ENCODE results near the gene KDM4F. TPM values are rescaled to one million over a fixed set of nuclear protein-coding genes. Genes with fewer than 3 reads are reported as not detected.

Gene KDM4F
- total and polyA plus RNA-seq, 2 of the 8 experiments (the other 6 are each of a cell fraction or from before 2014, with no cell fraction given) = not detected

DNA sequence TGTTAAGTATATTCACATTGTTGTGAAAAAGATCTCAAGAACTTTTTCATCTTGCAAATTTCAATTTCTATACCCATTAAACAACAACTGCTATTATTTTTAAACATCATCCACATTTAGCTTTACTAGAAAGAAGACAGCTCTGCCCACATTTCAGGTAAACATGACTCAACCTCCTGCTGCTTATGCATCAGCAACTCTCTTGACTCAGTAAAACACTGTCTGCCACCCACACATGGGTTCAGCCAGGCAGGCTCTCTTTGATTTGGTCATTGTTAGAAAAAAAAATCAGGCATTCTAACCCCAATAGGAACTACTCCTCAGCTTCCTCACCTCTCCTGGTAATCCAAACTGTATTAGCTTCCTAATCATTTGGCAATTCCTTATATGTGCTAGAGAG lies 35.3 kb downstream of the KDM4F start:
- Histone ChIP-seq H4K8ac (ENCODE audit: extremely low read depth, insufficient read depth, low read length) (no peak overlapping the region), H2BK5ac (ENCODE audit: low read depth, low read length) (no peak overlapping the region), H3K18ac (ENCODE audit: extremely low read depth, low read length) (no peak overlapping the region), H3K27me3 (replicated peaks in 1 of 4; ENCODE audit: control insufficient read depth in 3 of 4, extremely low read depth in 1 of 4, insufficient read depth in 3 of 4, low read length in 3 of 4) (peaks cover 0 to 10% (median 8%) of the 10 kb centered on the region in 4 experiments; a peak in 4 of 7 replicates), H2AK5ac (ENCODE audit: low read depth, low read length) (no peak overlapping the region), H4K5ac (ENCODE audit: insufficient read length, low read depth, low read length) (no peak overlapping the region), H3K4ac (replicated peaks; ENCODE audit: insufficient read length, low read depth, low read length) (no peak overlapping the region), H2AFZ (ENCODE audit: low read length) (no peak overlapping the region), H3K23ac (ENCODE audit: insufficient read length) (no peak overlapping the region), H3K14ac (ENCODE audit: insufficient read length) (no peak overlapping the region), H3K4me1 (replicated peaks in 1 of 4; ENCODE audit: control insufficient read depth in 3 of 4, insufficient read depth in 4 of 4, low read length in 3 of 4) (peaks cover 0 to 3% (median 1%) of the 10 kb centered on the region in 4 experiments; a peak in 3 of 7 replicates), H4K20me1 (replicated peaks in 1 of 2; ENCODE audit: control insufficient read depth in 1 of 2, insufficient read depth in 2 of 2, low read length in 2 of 2) (no peaks in the 10 kb centered on the region), H3K79me2 (ENCODE audit: control insufficient read depth in 1 of 2, insufficient read depth in 2 of 2, low read length in 2 of 2) (no peaks in the 10 kb centered on the region), H3K56ac (replicated peaks; ENCODE audit: insufficient read length, low read depth, low read length) (no peak overlapping the region), H3K27ac (ENCODE audit: low read depth, low read length) (no peak overlapping the region), H3K4me2 (ENCODE audit: insufficient read depth in 1 of 2, low read depth in 2 of 2, low read length in 2 of 2) (no peak overlapping the region), H3K9ac (replicated peaks in 1 of 4; ENCODE audit: extremely low read depth in 1 of 4, low read depth in 3 of 4, low read length in 3 of 4) (no peak overlapping the region), H2BK120ac (replicated peaks; ENCODE audit: low read depth, low read length) (no peak overlapping the region), H4K91ac (replicated peaks; ENCODE audit: insufficient read length, low read length) (no peak overlapping the region), H3K23me2 (ENCODE audit: low read depth, low read length) (peaks cover 2% of the 10 kb centered on the region), H2BK20ac (ENCODE audit: low read length) (no peak overlapping the region), H3K36me3 (ENCODE audit: control insufficient read depth in 2 of 4, insufficient read depth in 4 of 4, low read length in 3 of 4) (no peaks in the 10 kb centered on the region), H3K9me3 (ENCODE audit: insufficient read depth in 2 of 2, low read depth in 1 of 2, low read length in 1 of 2) (no peaks in the 10 kb centered on the region), H2BK15ac (ENCODE audit: low read length) (no peak overlapping the region), H2BK12ac (ENCODE audit: low read depth, low read length) (no peak overlapping the region), H3K79me1 (ENCODE audit: low read depth, low read length) (no peaks in the 10 kb centered on the region), H3K4me3 (ENCODE audit: extremely low read depth in 1 of 4, insufficient read depth in 2 of 4, low read depth in 3 of 4, low read length in 4 of 4) (no peak overlapping the region)
- FAIRE-seq (no peak), DNase-seq (ENCODE audit: low read depth in 1 of 2, low spot score in 2 of 2) (no peak)
- CTCF ChIA-PET (ENCODE audit: partially characterized antibody) = interaction anchor here (1.3 to 9.4 kb wide), 4 partner anchors 10 to 69 kb away, joined by 3 to 84 read pairs (median 6); partner anchors contain the start of gene SRSF8
- TF ChIP-seq CHD2 (IDR thresholded peaks at IDR 0.05; ENCODE audit: low read length) = no peak
- TF ChIP-seq RNF2 (IDR thresholded peaks at IDR 0.05; ENCODE audit: borderline replicate concordance, low read depth, low read length, missing control alignments, poor library complexity, severe bottlenecking) = no peak
- POLR2A ChIA-PET (ENCODE audit: partially characterized antibody) = interaction anchor here (0.9 kb wide), 2 partner anchors 10 to 17 kb away, joined by 3 to 5 read pairs; partner anchors contain the start of gene SRSF8
